SK-N-MC (cell line): ENCODE measurements around the gene TYRO3.
A peak's percentile ranks its signal among the peaks of the same experiment; 100 is the strongest.

Source experiments
- DNase-seq: peaks from one replicate; pipeline ENCODE4 v3.0.0-alpha.2; 2011; ENCODE audit warnings: low read depth, low spot score
- H3K27ac ChIP-seq: fragments of 200-600 bp; sonication (generic); 2 replicates; pipeline ENCODE4 v1.5.1; 2016; ENCODE audit warnings: mixed run types
- H3K36me3 ChIP-seq: fragments of 200-600 bp; sonication (generic); 2 replicates; pipeline ENCODE4 v1.6.1; 2017; ENCODE audit warnings: antibody characterized with exemption, low read length, mixed read lengths; ENCODE audit not compliant: insufficient read depth
- H3K4me3 ChIP-seq: fragments of 200-600 bp; sonication (generic); 2 replicates; pipeline ENCODE4 v1.5.1; 2016
- H3K9ac ChIP-seq: fragments of 200-600 bp; sonication (generic); 2 replicates; pipeline ENCODE4 v1.8.0; 2017; ENCODE audit warnings: mixed run types, mixed read lengths; ENCODE audit not compliant: insufficient read length
- H3K9me3 ChIP-seq: fragments of 200-600 bp; sonication (generic); 2 replicates; pipeline ENCODE4 v1.6.1; 2017; ENCODE audit warnings: low read depth, mild to moderate bottlenecking, antibody characterized with exemption, low read length, moderate library complexity, mixed read lengths
- EZH2 ChIP-seq: fragments of 200-600 bp; sonication (generic); IDR thresholded peaks from one replicate; pipeline ENCODE4 v1.6.1; 2017; ENCODE audit warnings: antibody characterized with exemption
- FOXP2 ChIP-seq: optimal IDR thresholded peaks from 2 replicates; pipeline ENCODE3; 2011; ENCODE audit warnings: mild to moderate bottlenecking, moderate library complexity; ENCODE audit not compliant: insufficient read depth; ENCODE audit errors: extremely low read length, control extremely low read depth
- POLR2AphosphoS5 ChIP-seq: IDR thresholded peaks from 2 replicates; pipeline ENCODE4 v1.6.1; 2012; ENCODE audit warnings: mild to moderate bottlenecking, low read depth, low read length, borderline replicate concordance

The TYRO3 gene

DNA sequence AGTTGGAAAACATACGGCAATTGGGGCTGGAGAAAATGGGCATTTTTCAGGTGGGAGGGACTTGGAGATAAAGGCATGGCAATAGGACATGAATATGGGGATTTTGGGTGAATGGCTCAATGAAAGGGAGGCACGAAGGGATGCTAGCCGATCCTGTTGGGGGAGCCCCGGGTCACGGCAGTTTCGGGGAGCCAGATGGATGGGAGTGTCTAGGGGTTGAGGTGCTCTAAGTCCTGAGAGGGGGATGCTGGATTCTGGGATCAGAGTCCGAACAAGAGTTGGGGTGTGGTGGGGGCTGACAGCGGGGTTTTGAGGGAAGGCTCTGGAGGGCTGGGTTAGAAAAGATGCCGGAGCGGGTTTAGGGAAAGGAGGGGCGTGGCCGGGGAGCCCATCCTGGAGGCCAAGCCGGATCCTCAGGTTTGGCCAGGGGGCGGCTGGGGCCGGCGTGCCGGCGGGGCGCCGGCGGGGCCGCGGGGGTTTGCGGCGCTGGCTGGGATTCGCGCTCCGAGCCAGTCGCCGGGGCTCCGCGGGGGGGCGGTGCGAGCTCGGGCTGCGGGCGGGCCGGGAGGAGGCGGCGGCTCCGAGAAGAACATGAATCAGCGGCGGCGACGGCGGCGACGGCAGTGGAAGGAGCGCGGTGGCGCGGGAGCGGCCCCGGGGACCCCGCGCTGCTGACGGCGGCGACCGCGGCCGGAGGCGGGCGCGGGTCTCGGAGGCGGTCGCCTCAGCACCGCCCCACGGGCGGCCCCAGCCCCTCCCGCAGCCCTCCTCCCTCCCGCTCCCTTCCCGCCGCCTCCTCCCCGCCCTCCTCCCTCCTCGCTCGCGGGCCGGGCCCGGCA lies at the start of gene TYRO3:
Gene TYRO3, plus strand, starts transcription at position 813 of the 839 bp plus-strand sequence. CDS start 46 bp downstream, outside the sequence.
- Histone ChIP-seq H3K9me3 (no peaks in the 10 kb centered on the region), H3K9ac (peak within 1 kb of the TSS; percentile 74), H3K27ac (peak within 1 kb of the TSS; percentile 47; the same call in 1 of the 2 replicates), H3K4me3 (peak within 1 kb of the TSS; percentile 76), H3K36me3 (no peaks in the 10 kb centered on the region; the same call in 1 of the 2 replicates)
- no peak for DNase-seq
- no peak for TF ChIP-seq EZH2
- TF ChIP-seq FOXP2: no peak
- TF ChIP-seq POLR2AphosphoS5: no peak

- no peak for DNase-seq
- TF ChIP-seq EZH2: no peak
- TF ChIP-seq FOXP2: no peak
- no peak for TF ChIP-seq POLR2AphosphoS5
- Histone ChIP-seq H3K9me3 (no peaks in the 10 kb centered on the region), H3K9ac (no peak overlapping the region), H3K4me3 (no peak overlapping the region), H3K27ac (no peak overlapping the region), H3K36me3 (no peaks in the 10 kb centered on the region)
These were observed 48.3 kb upstream of the TYRO3 start for GRCh38 chr15:41510728-41511127.

- H3K9ac ChIP-seq: no peak overlapping the region
- H3K9me3 ChIP-seq: no peaks in the 10 kb centered on the region
- TF ChIP-seq FOXP2 (no peak), EZH2 (no peak), POLR2AphosphoS5 (no peak)
- H3K4me3 ChIP-seq: no peak overlapping the region
- no peak for DNase-seq
- no peaks in the 10 kb centered on the region for H3K36me3 ChIP-seq
- no peak overlapping the region for H3K27ac ChIP-seq
These were observed 47.6 kb upstream of the TYRO3 start for GRCh38 chr15:41511331-41511898.

GRCh38 chr15:41511899-41512369 lies 47.1 kb upstream of the TYRO3 start:
- no peak overlapping the region for H3K27ac ChIP-seq
- no peak overlapping the region for H3K9ac ChIP-seq
- no peak overlapping the region for H3K4me3 ChIP-seq
- DNase-seq: no peak
- H3K9me3 ChIP-seq: no peaks in the 10 kb centered on the region
- H3K36me3 ChIP-seq: no peaks in the 10 kb centered on the region
- TF ChIP-seq EZH2: no peak
- TF ChIP-seq POLR2AphosphoS5: no peak
- no peak for TF ChIP-seq FOXP2

DNA sequence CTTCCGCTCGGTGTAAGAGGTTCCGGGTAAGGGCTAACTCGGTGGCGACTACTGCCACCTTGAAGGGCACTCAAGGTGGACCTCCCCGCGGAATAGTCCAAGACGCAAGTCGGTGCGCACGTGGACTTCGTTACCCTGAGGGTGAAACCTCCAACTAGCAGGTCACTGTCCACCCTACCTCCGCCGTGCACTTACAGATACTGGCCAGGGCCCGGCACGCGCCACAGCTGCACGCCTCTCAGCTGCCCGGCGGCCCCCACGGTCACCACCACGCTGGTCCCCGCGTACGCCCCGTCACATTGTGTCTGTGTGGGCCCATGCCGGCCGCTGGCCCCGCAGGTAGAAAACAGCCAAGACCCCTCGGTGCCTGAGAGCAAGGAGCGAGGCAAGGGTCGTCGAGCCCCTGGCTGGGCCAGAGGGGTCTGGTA lies 46.5 kb upstream of the TYRO3 start:
- DNase-seq: no peak
- no peak overlapping the region for H3K27ac ChIP-seq
- H3K36me3 ChIP-seq: no peaks in the 10 kb centered on the region
- TF ChIP-seq FOXP2 (no peak), EZH2 (no peak), POLR2AphosphoS5 (no peak)
- no peaks in the 10 kb centered on the region for H3K9me3 ChIP-seq
- H3K9ac ChIP-seq: peak overlapping the region; percentile 33
- peak overlapping the region; percentile 82 for H3K4me3 ChIP-seq

DNA sequence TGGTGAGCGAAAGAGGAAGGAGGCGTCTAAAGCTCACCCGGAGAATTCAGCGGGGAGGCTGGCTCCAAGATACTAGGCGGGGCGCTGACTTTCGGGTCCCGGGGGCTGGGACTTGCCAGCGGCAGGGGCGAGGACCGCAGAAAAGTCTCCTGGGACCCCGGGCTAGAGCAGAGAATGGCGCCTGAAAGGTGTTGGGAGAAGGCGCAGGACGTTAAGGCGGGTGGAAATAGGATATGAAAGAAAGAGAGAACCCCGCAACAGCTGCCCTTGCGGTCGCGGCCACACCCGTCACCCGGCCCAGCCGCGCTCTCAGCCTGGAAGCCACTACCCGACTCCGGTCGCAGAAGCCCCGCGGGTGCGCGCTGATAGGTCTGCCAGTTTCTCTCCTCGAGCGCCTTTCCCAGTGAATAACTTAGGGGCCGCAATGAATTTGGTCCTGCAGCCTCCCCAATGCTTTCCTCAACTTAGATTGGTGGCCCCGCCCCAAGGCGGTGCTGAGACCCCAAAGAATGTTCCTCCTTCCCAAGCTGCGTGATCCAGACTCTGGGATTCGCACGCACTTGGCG lies 46.0 kb upstream of the TYRO3 start:
- Histone ChIP-seq H3K9ac (peak overlapping the region; percentile 33), H3K4me3 (peak overlapping the region; percentile 82), H3K27ac (no peak overlapping the region), H3K9me3 (no peaks in the 10 kb centered on the region), H3K36me3 (no peaks in the 10 kb centered on the region)
- TF ChIP-seq POLR2AphosphoS5 (no peak), EZH2 (no peak), FOXP2 (no peak)
- no peak for DNase-seq

DNA sequence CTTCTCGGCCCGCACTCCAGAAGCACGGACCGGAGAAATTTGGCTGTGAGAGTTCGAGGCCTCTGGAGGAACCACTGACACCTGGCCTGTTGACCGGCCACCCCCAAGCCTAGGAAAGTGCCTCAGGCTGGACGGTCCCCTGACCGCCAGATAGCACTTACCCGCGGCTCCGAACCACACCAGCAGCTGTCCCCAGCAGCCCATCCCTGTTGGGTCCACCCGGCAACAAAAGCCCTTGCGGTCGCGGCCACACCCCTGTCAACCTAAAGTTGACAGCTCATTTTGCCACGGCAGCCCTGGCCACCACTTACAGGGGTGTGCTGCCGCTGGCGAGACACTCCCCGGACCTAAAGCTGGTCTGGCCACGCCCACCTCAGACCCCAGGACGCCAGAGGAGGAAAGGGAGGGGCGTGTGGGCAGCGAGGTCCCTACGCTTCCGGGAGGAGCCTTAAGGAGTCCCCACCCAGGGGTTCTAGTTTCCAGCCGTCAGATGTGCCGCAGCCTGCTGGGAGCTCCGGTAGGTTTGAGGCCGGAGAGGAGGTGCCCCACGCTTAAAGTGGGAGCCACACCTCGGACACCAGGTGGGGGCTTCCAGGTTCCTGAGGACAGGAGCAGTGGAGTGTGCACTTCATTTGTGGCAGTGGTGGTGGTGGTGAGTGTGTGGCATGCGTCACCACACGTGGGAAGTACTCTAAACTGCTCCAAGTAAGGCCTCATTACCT lies 45.3 kb upstream of the TYRO3 start, which contains the start of gene LTK:
Gene LTK, minus strand, starts transcription at position 322 of the 722 bp plus-strand sequence. Its CDS starts 118 bp downstream, at position 204.
- H3K27ac ChIP-seq: no peak within 1 kb of the TSS; the same call in 1 of the 2 replicates

More for the DNA sequence above, 45.3 kb upstream of the TYRO3 start, which contains the start of gene LTK:
- Histone ChIP-seq H3K9ac (peak within 1 kb of the TSS; percentile 35), H3K36me3 (no peaks in the 10 kb centered on the region), H3K9me3 (no peaks in the 10 kb centered on the region), H3K4me3 (peak within 1 kb of the TSS; percentile 82)
- TF ChIP-seq EZH2: no peak
- peak; percentile 62; the same call in 1 of the 2 replicates for TF ChIP-seq POLR2AphosphoS5
- TF ChIP-seq FOXP2: no peak
- DNase-seq: no peak
